Activated naive CD4-positive, alpha-beta T cell treated with anti-CD3 and anti-CD28 coated beads, Interleukin-2, amount 10 ng/mL, durations not matched to agents 7 days and 5 days (primary cell): ENCODE measurements around the gene DDX24.

ENCODE experiments used
- CTCF ChIA-PET: fragments of 350-600 bp; sonication (Branson Sonifier 250); formaldehyde crosslinking; loops from one replicate; lab custom pipeline; 2021; ENCODE audit warnings: antibody characterized with exemption; lab: Charles Lee
- DNase-seq: peaks from one replicate; pipeline ENCODE4 v3.0.0-alpha.2; 2020
- H3K27ac Mint-ChIP-seq: one replicate; pipeline ENCODE4 v1.8.0; 2021; ENCODE audit warnings: mild to moderate bottlenecking, moderate library complexity, mixed read lengths
- H3K27me3 Mint-ChIP-seq: one replicate; pipeline ENCODE4 v1.8.0; 2021; ENCODE audit warnings: mild to moderate bottlenecking, mixed read lengths
- H3K36me3 Mint-ChIP-seq: one replicate; pipeline ENCODE4 v1.8.0; 2021; ENCODE audit warnings: mixed read lengths
- H3K4me1 Mint-ChIP-seq: one replicate; pipeline ENCODE4 v1.8.0; 2021; ENCODE audit warnings: mixed read lengths
- H3K4me3 Mint-ChIP-seq: one replicate; pipeline ENCODE4 v1.8.0; 2021; ENCODE audit warnings: mild to moderate bottlenecking, moderate library complexity, mixed read lengths
- H3K9me3 Mint-ChIP-seq: one replicate; pipeline ENCODE4 v1.8.0; 2021; ENCODE audit warnings: mixed read lengths

The DDX24 gene

DNA sequence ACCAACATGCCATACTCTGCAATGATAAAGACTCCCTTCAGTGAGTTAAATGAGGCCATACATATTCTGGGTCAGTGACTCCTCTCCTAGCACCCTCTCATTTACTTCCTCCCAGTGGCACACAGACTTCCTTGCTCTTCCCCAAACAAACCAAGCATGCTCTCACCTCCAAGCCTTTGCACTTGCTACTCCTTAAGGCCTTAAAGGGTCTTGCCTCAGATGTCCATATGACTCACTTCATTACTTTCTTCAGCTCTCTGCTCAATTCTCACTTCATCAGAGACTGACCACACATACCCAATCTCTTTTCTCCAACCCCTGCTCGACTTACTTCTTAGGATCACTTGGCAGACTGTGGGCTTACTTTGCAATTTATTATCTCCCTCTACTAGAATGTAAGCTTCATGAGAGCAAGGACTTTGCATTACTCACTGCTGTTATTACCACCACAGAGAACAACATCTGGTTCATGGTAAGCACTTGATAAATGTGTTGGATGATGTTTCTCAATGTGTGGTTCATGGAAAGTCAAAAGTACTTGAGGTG, 22.8 kb downstream of the DDX24 start:
- Mint-ChIP-seq H3K27me3 (no peaks in the 10 kb centered on the region), H3K27ac (peak overlapping the region; percentile 29), H3K4me3 (no peak overlapping the region), H3K4me1 (peaks cover 50% of the 10 kb centered on the region), H3K36me3 (peaks cover 86% of the 10 kb centered on the region), H3K9me3 (no peaks in the 10 kb centered on the region)
- no peak for DNase-seq
- CTCF ChIA-PET = interaction anchor here (0.6 to 3.7 kb wide), 5 partner anchors 21 to 1485 kb away, joined by 3 to 24 read pairs (median 4); no protein-coding TSS in a partner anchor

DNA sequence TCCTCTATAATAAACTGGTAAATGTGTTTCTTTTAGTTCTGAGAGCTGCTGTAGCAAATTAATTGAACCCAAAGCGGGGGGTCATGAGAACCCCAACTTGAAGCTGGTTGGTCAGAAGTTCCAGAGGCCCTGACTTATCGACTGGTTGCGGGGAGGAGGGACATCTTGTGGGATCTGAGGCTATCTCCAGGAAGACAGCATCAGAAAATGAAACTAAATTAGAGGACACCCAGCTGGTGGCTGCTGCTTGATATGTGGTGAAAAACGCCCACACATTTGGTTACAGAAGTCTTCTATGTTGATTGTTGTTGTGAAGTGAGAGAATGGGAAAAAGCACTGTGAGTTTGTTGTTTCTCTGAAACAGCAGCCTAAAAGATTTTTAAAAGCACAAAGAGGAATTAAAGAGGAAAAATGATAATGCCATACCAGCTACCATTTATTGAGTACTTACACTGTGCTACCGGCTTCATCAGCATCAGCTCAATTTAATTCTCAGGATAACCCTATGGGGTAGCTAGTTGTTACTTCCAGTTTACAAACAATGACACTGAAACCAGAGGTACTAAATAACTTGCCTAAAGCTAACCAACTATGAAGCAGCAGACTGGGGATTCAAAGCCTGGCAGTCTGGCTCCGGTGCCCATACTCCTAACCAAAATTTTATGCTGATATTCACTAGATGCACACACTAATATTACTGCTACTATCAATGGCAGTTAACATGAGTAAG, 24.3 kb downstream of the DDX24 start:
- H3K4me1 Mint-ChIP-seq = peaks cover 60% of the 10 kb centered on the region
- no peaks in the 10 kb centered on the region for H3K27me3 Mint-ChIP-seq

GRCh38 chr14:94054936-94055335, 26.1 kb downstream of the DDX24 start:
- CTCF ChIA-PET = interaction anchor here (1.9 to 5.7 kb wide), 2 partner anchors 18 to 115 kb away, joined by 6 to 39 read pairs; no protein-coding TSS in a partner anchor
- Mint-ChIP-seq H3K4me3 (no peak overlapping the region), H3K36me3 (peaks cover 86% of the 10 kb centered on the region), H3K9me3 (no peaks in the 10 kb centered on the region), H3K27me3 (no peaks in the 10 kb centered on the region), H3K4me1 (peaks cover 60% of the 10 kb centered on the region), H3K27ac (peak overlapping the region; percentile 9)
- DNase-seq = no peak

More for the DNA sequence above, 24.3 kb downstream of the DDX24 start:
- DNase-seq = peak; percentile 54
- Mint-ChIP-seq H3K27ac (peak overlapping the region; percentile 88), H3K36me3 (peaks cover 87% of the 10 kb centered on the region), H3K4me3 (no peak overlapping the region), H3K9me3 (no peaks in the 10 kb centered on the region)
- CTCF ChIA-PET = interaction anchor here (0.9 to 3.7 kb wide), 9 partner anchors 8 to 117 kb away, joined by 3 to 24 read pairs (median 4); no protein-coding TSS in a partner anchor

DNA sequence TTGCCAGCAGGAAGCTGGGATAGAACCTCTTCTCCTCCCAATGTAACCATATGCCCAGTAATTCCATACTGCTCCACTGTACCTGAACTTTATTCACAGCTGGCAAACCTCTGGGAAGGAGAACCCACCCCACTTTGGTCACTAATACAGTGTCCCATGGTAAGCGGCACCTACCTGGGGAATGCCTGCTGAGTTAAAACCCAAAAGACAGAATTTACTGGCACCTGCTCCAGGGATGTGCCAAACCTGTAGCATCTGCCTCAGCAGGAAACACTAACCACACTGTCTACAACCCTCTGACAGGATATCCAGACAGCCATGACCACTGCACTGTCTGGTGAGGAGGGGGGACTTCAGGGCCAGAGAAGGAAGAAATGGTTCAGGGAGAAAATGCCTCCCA, 26.6 kb downstream of the DDX24 start:
- H3K9me3 Mint-ChIP-seq = no peaks in the 10 kb centered on the region
- peak overlapping the region; percentile 19 for H3K27ac Mint-ChIP-seq
- DNase-seq = no peak
- no peaks in the 10 kb centered on the region for H3K27me3 Mint-ChIP-seq
- CTCF ChIA-PET = interaction anchor here (1.9 to 8.0 kb wide), 3 partner anchors 18 to 115 kb away, joined by 6 to 50 read pairs (median 39); no protein-coding TSS in a partner anchor
- H3K36me3 Mint-ChIP-seq = peaks cover 83% of the 10 kb centered on the region
- H3K4me1 Mint-ChIP-seq = peaks cover 60% of the 10 kb centered on the region
- H3K4me3 Mint-ChIP-seq = no peak overlapping the region

GRCh38 chr14:94052662-94053061, 28.3 kb downstream of the DDX24 start:
- Mint-ChIP-seq H3K27ac (peak overlapping the region; percentile 77), H3K27me3 (no peaks in the 10 kb centered on the region), H3K4me3 (no peak overlapping the region)

DNA sequence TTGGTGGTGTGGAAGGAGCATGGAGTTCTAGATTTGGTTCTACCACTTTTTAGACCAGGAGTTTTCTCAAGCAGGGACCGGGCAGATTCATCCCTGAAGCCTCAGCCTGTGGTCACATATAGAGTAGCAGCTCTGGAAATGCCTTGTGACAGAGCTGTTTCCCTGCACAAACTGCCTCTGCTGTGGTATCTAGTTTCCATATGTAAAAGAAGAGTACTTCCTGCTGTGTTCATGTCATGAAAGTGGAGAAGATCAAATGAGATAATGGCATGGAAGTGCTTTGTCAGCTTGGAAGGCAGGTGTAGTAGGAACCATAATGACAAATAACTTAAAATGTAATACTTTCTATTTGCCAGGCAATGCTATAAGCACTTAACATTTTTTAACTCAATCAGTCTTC, 28.8 kb downstream of the DDX24 start:
- Mint-ChIP-seq H3K4me1 (peaks cover 43% of the 10 kb centered on the region), H3K36me3 (peaks cover 72% of the 10 kb centered on the region), H3K27ac (peak overlapping the region; percentile 77), H3K4me3 (no peak overlapping the region), H3K27me3 (no peaks in the 10 kb centered on the region), H3K9me3 (no peaks in the 10 kb centered on the region)
- DNase-seq = no peak
- CTCF ChIA-PET = interaction anchor here (0.6 to 8.0 kb wide), 7 partner anchors 16 to 128 kb away, joined by 3 to 50 read pairs (median 7); partner anchors contain the start of gene IFI27L1

More at GRCh38 chr14:94052662-94053061, 28.3 kb downstream of the DDX24 start:
- CTCF ChIA-PET = interaction anchor here (0.6 to 8.0 kb wide), 5 partner anchors 16 to 85 kb away, joined by 3 to 50 read pairs (median 12); partner anchors contain the start of gene IFI27L1
- Mint-ChIP-seq H3K36me3 (peaks cover 76% of the 10 kb centered on the region), H3K9me3 (no peaks in the 10 kb centered on the region), H3K4me1 (peaks cover 47% of the 10 kb centered on the region)
- DNase-seq = no peak

- H3K27ac Mint-ChIP-seq = peak overlapping the region; percentile 25
These were observed 29.2 kb downstream of the DDX24 start for GRCh38 chr14:94051779-94052178.

GRCh38 chr14:94051115-94051514, 29.9 kb downstream of the DDX24 start:
- CTCF ChIA-PET = interaction anchor here (0.8 to 8.0 kb wide), 5 partner anchors 15 to 129 kb away, joined by 3 to 50 read pairs (median 7); no protein-coding TSS in a partner anchor
- Mint-ChIP-seq H3K36me3 (peaks cover 65% of the 10 kb centered on the region), H3K27ac (peak overlapping the region; percentile 25), H3K4me1 (peaks cover 32% of the 10 kb centered on the region), H3K4me3 (no peak overlapping the region), H3K27me3 (no peaks in the 10 kb centered on the region), H3K9me3 (no peaks in the 10 kb centered on the region)
- DNase-seq = no peak

More at GRCh38 chr14:94051779-94052178, 29.2 kb downstream of the DDX24 start:
- H3K36me3 Mint-ChIP-seq = peaks cover 72% of the 10 kb centered on the region
- H3K4me1 Mint-ChIP-seq = peaks cover 39% of the 10 kb centered on the region
- H3K4me3 Mint-ChIP-seq = no peak overlapping the region
- no peaks in the 10 kb centered on the region for H3K27me3 Mint-ChIP-seq
- no peak for DNase-seq
- CTCF ChIA-PET = interaction anchor here (0.8 to 8.0 kb wide), 8 partner anchors 15 to 128 kb away, joined by 3 to 50 read pairs (median 6); partner anchors contain the start of gene IFI27L1
- no peaks in the 10 kb centered on the region for H3K9me3 Mint-ChIP-seq

GRCh38 chr14:94050231-94050880, 30.6 kb downstream of the DDX24 start:
- no peaks in the 10 kb centered on the region for H3K27me3 Mint-ChIP-seq
- H3K4me3 Mint-ChIP-seq = no peak overlapping the region
- no peak for DNase-seq
- no peak overlapping the region for H3K27ac Mint-ChIP-seq
- no peaks in the 10 kb centered on the region for H3K9me3 Mint-ChIP-seq
- peaks cover 27% of the 10 kb centered on the region for H3K4me1 Mint-ChIP-seq
- CTCF ChIA-PET = interaction anchor here (5.7 to 8.0 kb wide), 2 partner anchors 14 to 87 kb away, joined by 39 to 50 read pairs; no protein-coding TSS in a partner anchor
- peaks cover 65% of the 10 kb centered on the region for H3K36me3 Mint-ChIP-seq

DNA sequence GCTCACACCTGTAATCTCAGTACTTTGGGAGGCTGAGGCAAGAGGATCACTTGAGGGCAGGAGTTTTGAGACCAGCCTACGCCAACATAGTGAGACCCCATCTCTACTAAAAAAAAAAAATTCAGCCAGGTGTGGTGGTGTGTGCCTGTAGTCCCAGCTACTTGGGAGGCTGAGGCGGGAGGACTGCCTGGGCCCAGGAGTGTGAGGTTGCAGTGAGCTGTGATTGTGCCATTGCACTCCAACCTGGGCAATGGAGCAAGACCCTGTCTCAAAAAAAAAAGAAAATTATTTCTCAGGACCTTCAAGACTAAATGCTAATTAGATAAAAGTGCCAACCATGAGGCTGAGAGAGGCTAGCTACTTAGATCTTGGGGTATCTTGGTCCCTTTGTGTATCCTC, 31.4 kb downstream of the DDX24 start:
- Mint-ChIP-seq H3K27ac (no peak overlapping the region), H3K36me3 (peaks cover 62% of the 10 kb centered on the region), H3K4me1 (peaks cover 20% of the 10 kb centered on the region), H3K27me3 (no peaks in the 10 kb centered on the region), H3K9me3 (no peaks in the 10 kb centered on the region), H3K4me3 (no peak overlapping the region)
- CTCF ChIA-PET = interaction anchor here (0.9 to 8.0 kb wide), 4 partner anchors 13 to 88 kb away, joined by 3 to 50 read pairs (median 28); no protein-coding TSS in a partner anchor
- no peak for DNase-seq

- H3K27me3 Mint-ChIP-seq = no peaks in the 10 kb centered on the region
- no peak overlapping the region for H3K27ac Mint-ChIP-seq
- H3K4me1 Mint-ChIP-seq = peaks cover 13% of the 10 kb centered on the region
- peaks cover 55% of the 10 kb centered on the region for H3K36me3 Mint-ChIP-seq
- H3K9me3 Mint-ChIP-seq = no peaks in the 10 kb centered on the region
- no peak overlapping the region for H3K4me3 Mint-ChIP-seq
- CTCF ChIA-PET = interaction anchor here (0.8 to 8.0 kb wide), 5 partner anchors 13 to 109 kb away, joined by 3 to 50 read pairs (median 3); no protein-coding TSS in a partner anchor
- no peak for DNase-seq
These were observed 32.0 kb downstream of the DDX24 start for GRCh38 chr14:94048691-94049624.

GRCh38 chr14:94047581-94047980, 33.4 kb downstream of the DDX24 start:
- no peaks in the 10 kb centered on the region for H3K9me3 Mint-ChIP-seq
- CTCF ChIA-PET = interaction anchor here (1.3 to 8.0 kb wide), 4 partner anchors 11 to 90 kb away, joined by 3 to 50 read pairs (median 13); no protein-coding TSS in a partner anchor
- peaks cover 6% of the 10 kb centered on the region for H3K4me1 Mint-ChIP-seq
- no peaks in the 10 kb centered on the region for H3K27me3 Mint-ChIP-seq
- peak overlapping the region; percentile 20 for H3K27ac Mint-ChIP-seq
- peaks cover 48% of the 10 kb centered on the region for H3K36me3 Mint-ChIP-seq
- no peak overlapping the region for H3K4me3 Mint-ChIP-seq
- no peak for DNase-seq
